Spleen (tissue), 13 donors: ENCODE data around the gene ANKRD22. TPM values are rescaled to one million over a fixed set of nuclear protein-coding genes. Genes with fewer than 3 reads are reported as not detected.

Source experiments
- DNase-seq: peaks from one replicate; pipeline ENCODE4 v3.0.0-alpha.2; 2020
- H3K27ac ChIP-seq, 8 donors: fragments of 200-600 bp; sonication (generic) in 7 of 8; 1 replicate in 4 of 8; 2 replicates in 4 of 8; pipeline versions ENCODE4 v1.5.0 to v1.8.0; 2016 to 2021; ENCODE audit warnings: inconsistent platforms in 4 of 8, mild to moderate bottlenecking in 4 of 8, moderate library complexity in 1 of 8
- H3K27me3 ChIP-seq, 7 donors: fragments of 200-600 bp; sonication (generic) in 6 of 7; replicated peaks in 1 of 7; 1 replicate in 4 of 7; 2 replicates in 3 of 7; pipeline versions ENCODE4 v1.5.0 to v1.8.0; 2016 to 2021; ENCODE audit warnings: inconsistent platforms in 3 of 7, mild to moderate bottlenecking in 1 of 7
- H3K36me3 ChIP-seq, 6 donors: fragments of 200-600 bp; sonication (generic) in 5 of 6; 1 replicate in 4 of 6; 2 replicates in 2 of 6; pipeline versions ENCODE4 v1.5.0 to v1.8.0; 2016 to 2021; ENCODE audit warnings: inconsistent platforms in 2 of 6
- H3K4me1 ChIP-seq, 6 donors: fragments of 200-600 bp; sonication (generic) in 5 of 6; 1 replicate in 3 of 6; 2 replicates in 3 of 6; pipeline versions ENCODE4 v1.5.0 to v1.8.0; 2016 to 2021; ENCODE audit warnings: inconsistent platforms in 3 of 6
- H3K4me3 ChIP-seq, 8 donors: fragments of 200-600 bp; sonication (generic) in 7 of 8; 1 replicate in 4 of 8; 2 replicates in 4 of 8; pipeline versions ENCODE4 v1.5.0 to v1.8.0; 2016 to 2021; ENCODE audit warnings: inconsistent platforms in 4 of 8, mild to moderate bottlenecking in 4 of 8, moderate library complexity in 2 of 8
- H3K9me3 ChIP-seq, 8 donors: fragments of 200-600 bp; sonication (generic) in 7 of 8; 1 replicate in 4 of 8; 2 replicates in 4 of 8; pipeline versions ENCODE4 v1.5.0 to v1.8.0; 2016 to 2021; ENCODE audit warnings: inconsistent platforms in 4 of 8
- POLR2A ChIP-seq, 3 donors: fragments of 450-650 bp; IDR thresholded peaks; one replicate each; pipeline ENCODE4 v1.5.1; 2017; ENCODE audit warnings: antibody characterized with exemption in 3 of 3, mild to moderate bottlenecking in 1 of 3
- POLR2AphosphoS5 ChIP-seq, 3 donors: sonication (generic); formaldehyde crosslinking; IDR thresholded peaks; one replicate each; pipeline ENCODE4 v1.5.1; 2017; ENCODE audit warnings: antibody characterized with exemption in 3 of 3
- WGBS, 5 donors: extraction: QIAGEN DNeasy Blood & Tissue Kit in 3 of 5; methylation state at CpG; one replicate each; pipeline versions ENCODE4 v1.1.5 to v1.1.7; 2013 to 2018; 5-methylcytosine and 5-hydroxymethylcytosine counted together
- intact Hi-C: fragments of 100-400 bp; cut with DNase I; formaldehyde crosslinking; loops from one replicate; pipeline ENCODE4 v1.15.0; 2023; ENCODE audit warnings: low total_unique reads
- long read RNA-seq, 2 donors: transcript quantifications; one replicate each; lab custom pipeline, GENCODE V29; 2026
- polyA plus RNA-seq, 3 donors: library from polyadenylated mRNA; stranded (reverse); fragments of 200-250 nt; gene quantifications; one replicate each; pipeline ENCODE4 v1.2.1, GENCODE V29; 2013
- total RNA-seq, 7 donors: library from RNA; depleted of rRNA in 3 of 7; stranded (reverse); fragments of >200 nt in 3 of 7; fragmentation: NEBNext Ultra II Directional in 4 of 7; extraction: Animal tissue kit (Norgen Biotek cat#: 25700) in 4 of 7; gene quantifications; one replicate each; pipeline versions ENCODE4 v1.1.0 to v1.2.1, GENCODE V29; 2016 to 2021
- TF ChIP-seq, protein P1 (sequence below), 11 experiments: fragments of 200-600 bp in 7 of 11; fragments of 450-650 bp in 4 of 11; sonication (generic) in 4 of 11; IDR thresholded peaks in 8 of 11; conservative IDR thresholded peaks in 3 of 11; 1 replicate in 7 of 11; 2 replicates in 4 of 11; pipeline versions ENCODE4 v1.4.0 to v1.8.0; 2016 to 2021; ENCODE audit warnings: antibody characterized with exemption in 11 of 11, inconsistent platforms in 4 of 11, mild to moderate bottlenecking in 1 of 11
- donor health status: healthy with polysubstance abuse.
- donor health status: DM: no; HTN: no; CAD: no; lungs with moderate emphysema.
- donor health status: DM: no; HTN: no; CAD: no.
- donor health status: Bipolar disorder and iron deficiency.
- donor health status: healthy.
- donor health status: DM: no; HTN: no; CAD: no.
- donor health status: DM: yes; HTN: yes; CAD: no.

Gene ANKRD22
- total RNA-seq (10 to 100 TPM in 1 of 7 donors, 1 to 10 TPM in 6; 4.8 to 11.5 (median 7.7) TPM), polyA plus RNA-seq (1 to 10 TPM; 2.2 to 7.5 (median 2.6) TPM)
- long read RNA-seq, donor 1, partial matches to known transcripts, result 0 of 1 reads
- long read RNA-seq, donor 1, other reads (novel, unspliced or antisense), result 0 of 1 reads
- long read RNA-seq, donor 2, result 0 reads

GRCh38 chr10:88851706-88852105 is at the start of gene ANKRD22:
TSS of gene ANKRD22 (minus strand) at chr10:88851844. CDS start at chr10:88851607, 237 bp downstream.
- H3K36me3 ChIP-seq, result no peaks in the 10 kb centered on the region
- H3K4me1 ChIP-seq, result peaks cover 0 to 64% (median 8%) of the 10 kb centered on the region in 6 donors
- TF ChIP-seq POLR2A (IDR thresholded peaks at IDR 0.05), result no peak
- TF ChIP-seq, protein P1, sequence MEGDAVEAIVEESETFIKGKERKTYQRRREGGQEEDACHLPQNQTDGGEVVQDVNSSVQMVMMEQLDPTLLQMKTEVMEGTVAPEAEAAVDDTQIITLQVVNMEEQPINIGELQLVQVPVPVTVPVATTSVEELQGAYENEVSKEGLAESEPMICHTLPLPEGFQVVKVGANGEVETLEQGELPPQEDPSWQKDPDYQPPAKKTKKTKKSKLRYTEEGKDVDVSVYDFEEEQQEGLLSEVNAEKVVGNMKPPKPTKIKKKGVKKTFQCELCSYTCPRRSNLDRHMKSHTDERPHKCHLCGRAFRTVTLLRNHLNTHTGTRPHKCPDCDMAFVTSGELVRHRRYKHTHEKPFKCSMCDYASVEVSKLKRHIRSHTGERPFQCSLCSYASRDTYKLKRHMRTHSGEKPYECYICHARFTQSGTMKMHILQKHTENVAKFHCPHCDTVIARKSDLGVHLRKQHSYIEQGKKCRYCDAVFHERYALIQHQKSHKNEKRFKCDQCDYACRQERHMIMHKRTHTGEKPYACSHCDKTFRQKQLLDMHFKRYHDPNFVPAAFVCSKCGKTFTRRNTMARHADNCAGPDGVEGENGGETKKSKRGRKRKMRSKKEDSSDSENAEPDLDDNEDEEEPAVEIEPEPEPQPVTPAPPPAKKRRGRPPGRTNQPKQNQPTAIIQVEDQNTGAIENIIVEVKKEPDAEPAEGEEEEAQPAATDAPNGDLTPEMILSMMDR (IDR thresholded peaks at IDR 0.05 in 8 of 11, conservative IDR thresholded peaks at IDR 0.05 in 3 of 11), result no peak
- TF ChIP-seq POLR2AphosphoS5 (IDR thresholded peaks at IDR 0.05), result no peak
- no peaks in the 10 kb centered on the region for H3K9me3 ChIP-seq
- no peaks in the 10 kb centered on the region for H3K27me3 ChIP-seq
- WGBS, 5 donors, result 41 to 65% (median 53%) methylated on average over 5 of the region's 5 CpGs
- peak within 1 kb of the TSS in 7 of 8 donors; percentile 46 to 84 (median 77) for H3K27ac ChIP-seq
- no peak for DNase-seq
- intact Hi-C loops, result no loop called here
- peak within 1 kb of the TSS in 5 of 8 donors; percentile 8 to 47 (median 16) for H3K4me3 ChIP-seq

GRCh38 chr10:88899886-88900285 is 48.2 kb upstream of the ANKRD22 start:
- intact Hi-C loops, result no loop called here
- WGBS, 5 donors, result 93 to 97% (median 95%) methylated on average over 2 of the region's 2 CpGs
- Histone ChIP-seq H3K4me3 (no peak overlapping the region), H3K4me1 (peaks cover 3 to 70% (median 22%) of the 10 kb centered on the region in 6 donors), H3K27me3 (no peaks in the 10 kb centered on the region), H3K9me3 (no peaks in the 10 kb centered on the region), H3K27ac (peak overlapping the region in 1 of 8 donors; percentile 70), H3K36me3 (peaks cover 0 to 32% (median 14%) of the 10 kb centered on the region in 6 donors)
- TF ChIP-seq POLR2A (IDR thresholded peaks at IDR 0.05) (no peak), POLR2AphosphoS5 (IDR thresholded peaks at IDR 0.05) (no peak)
- TF ChIP-seq, protein P1 (IDR thresholded peaks at IDR 0.05 in 8 of 11, conservative IDR thresholded peaks at IDR 0.05 in 3 of 11), result no peak
- DNase-seq, result no peak

DNA sequence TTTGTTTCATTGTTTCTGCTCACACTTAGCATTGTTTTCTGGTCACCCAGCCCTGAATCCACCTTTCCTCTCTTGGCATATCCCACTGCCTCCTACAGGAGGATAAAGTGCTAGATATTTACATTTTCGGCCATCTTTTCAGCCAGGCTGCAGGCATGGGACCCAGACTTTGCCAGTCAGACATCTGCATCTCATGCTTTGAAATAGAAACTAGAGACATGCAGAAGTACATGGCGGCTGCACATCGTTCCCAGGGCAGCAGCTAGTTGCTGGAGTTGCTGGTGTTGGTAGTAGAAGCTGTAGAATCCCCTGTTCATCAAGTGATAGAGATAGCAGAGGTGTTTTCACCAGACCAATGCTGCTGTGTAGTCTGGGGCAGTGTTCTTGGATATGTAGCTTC is 47.1 kb upstream of the ANKRD22 start:
- no peak for DNase-seq
- H3K9me3 ChIP-seq, result no peaks in the 10 kb centered on the region
- peaks cover 0 to 26% (median 12%) of the 10 kb centered on the region in 6 donors for H3K36me3 ChIP-seq
- H3K27me3 ChIP-seq, result no peaks in the 10 kb centered on the region
- H3K4me3 ChIP-seq, result no peak overlapping the region
- H3K27ac ChIP-seq, result peak overlapping the region in 3 of 8 donors; percentile 21 to 70 (median 35)
- peaks cover 3 to 81% (median 26%) of the 10 kb centered on the region in 6 donors for H3K4me1 ChIP-seq
- WGBS, 5 donors, result 69 to 89% (median 79%) methylated on average over 3 of the region's 3 CpGs
- TF ChIP-seq POLR2A (IDR thresholded peaks at IDR 0.05) (no peak), POLR2AphosphoS5 (IDR thresholded peaks at IDR 0.05) (no peak)
- TF ChIP-seq, protein P1 (IDR thresholded peaks at IDR 0.05 in 8 of 11, conservative IDR thresholded peaks at IDR 0.05 in 3 of 11), result no peak
- intact Hi-C loops, result no loop called here

DNA sequence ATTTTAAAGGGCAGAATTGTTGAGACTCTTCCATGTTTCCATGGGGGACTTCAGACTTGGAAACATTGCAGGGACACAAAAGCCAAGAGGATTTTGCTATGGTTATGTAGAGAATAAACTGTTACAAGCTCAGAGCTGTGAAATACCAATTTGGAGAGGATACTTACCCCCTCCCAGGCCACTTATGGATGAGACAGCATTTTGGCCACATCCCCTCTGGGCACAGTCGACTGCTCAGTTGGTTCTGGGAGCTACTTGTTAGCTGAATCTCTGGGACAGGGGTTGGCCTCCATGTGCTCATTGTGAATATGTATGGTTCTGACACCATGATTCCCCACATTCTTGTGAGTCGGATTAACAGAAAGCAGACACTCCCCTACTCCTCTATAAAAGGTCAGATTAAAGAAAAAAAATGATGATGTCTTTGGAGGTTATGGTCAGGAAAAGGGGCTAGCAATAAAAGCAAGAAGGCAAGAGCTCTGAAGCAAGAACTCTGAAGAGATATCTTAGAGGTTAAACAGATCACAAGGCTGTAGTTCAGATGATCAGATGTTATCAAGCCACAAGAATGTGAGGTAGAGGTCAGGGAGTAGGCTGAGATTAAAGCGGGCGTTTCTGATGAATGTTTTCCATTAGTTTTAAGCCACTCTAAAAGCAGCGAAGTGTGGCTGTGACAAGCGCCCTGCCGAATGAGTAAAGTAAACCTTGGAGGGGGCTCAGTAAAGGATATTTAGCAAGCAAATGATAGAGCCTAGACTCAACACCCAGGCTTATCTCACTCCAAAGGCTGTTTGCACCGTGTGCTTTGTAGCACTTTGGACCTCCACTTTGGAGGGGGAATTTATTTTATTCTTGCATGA is 45.6 kb upstream of the ANKRD22 start:
- TF ChIP-seq, protein P1 (IDR thresholded peaks at IDR 0.05 in 8 of 11, conservative IDR thresholded peaks at IDR 0.05 in 3 of 11), result no peak
- TF ChIP-seq POLR2AphosphoS5 (IDR thresholded peaks at IDR 0.05) (no peak), POLR2A (IDR thresholded peaks at IDR 0.05) (no peak)
- Histone ChIP-seq H3K9me3 (no peaks in the 10 kb centered on the region), H3K27me3 (no peaks in the 10 kb centered on the region), H3K36me3 (peaks cover 0 to 11% (median under 1%) of the 10 kb centered on the region in 6 donors), H3K4me3 (no peak overlapping the region), H3K4me1 (peaks cover 3 to 90% (median 33%) of the 10 kb centered on the region in 6 donors), H3K27ac (peak overlapping the region in 5 of 8 donors; percentile 18 to 36 (median 29))
- no peak for DNase-seq
- intact Hi-C loops, result no loop called here
- 68 to 75% (median 70%) methylated on average over 8 of the region's 8 CpGs for WGBS, 5 donors
